ENCODE results near the gene CBFA2T2. TPM values are rescaled to one million over a fixed set of nuclear protein-coding genes. Genes with fewer than 3 reads are reported as not detected.

Gene CBFA2T2
- total and polyA plus RNA-seq, 2 of the 4 experiments (the other 2 are of a cell fraction), result 3.8 to 6.2 TPM

DNA sequence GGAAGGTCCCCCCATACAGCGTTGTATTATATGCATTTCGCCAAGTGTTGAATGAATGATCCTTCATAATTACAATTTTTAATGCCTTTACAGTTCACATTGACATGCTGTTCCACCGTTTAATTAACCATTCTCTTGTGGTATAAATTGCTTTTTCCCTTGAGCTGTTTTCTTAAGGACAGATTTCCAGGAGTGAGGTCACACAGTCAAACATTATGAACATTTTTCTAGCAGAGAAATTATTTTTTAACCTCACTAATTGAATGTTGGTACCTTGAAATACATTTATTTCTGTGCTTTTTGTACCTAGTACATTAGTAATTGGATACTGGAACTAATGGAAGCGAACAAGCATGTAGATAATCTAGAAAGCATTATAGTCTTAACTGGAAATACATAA is 95.5 kb downstream of the CBFA2T2 start:
- CTCF ChIA-PET, result no interaction called here
- no peak overlapping the region for H2BK5ac ChIP-seq (ENCODE audit: low read depth, low read length, poor library complexity, severe bottlenecking)
- 0 out of 2 replicates have a peak, but pooled peaks cover 2% of the 10 kb centered on the region for H3K9me1 ChIP-seq (ENCODE audit: insufficient read depth, low read length)
- H2BK120ac ChIP-seq (ENCODE audit: low read depth, low read length), result no peak overlapping the region
- H4K20me1 ChIP-seq (ENCODE audit: insufficient read depth, low read length), result 0 out of 2 replicates have a peak, but pooled peaks cover 3% of the 10 kb centered on the region
- in situ Hi-C loops (cut with MboI; ENCODE audit: low sequenced_read_pairs) (no loop called here), dilution Hi-C loops (cut with HindIII; ENCODE audit: low sequenced_read_pairs, unreplicated experiment) (no loop called here), intact Hi-C loops (cut with micrococcal nuclease) (loop anchor here (5.0 kb wide), 1 partner anchor 37 kb away; no protein-coding TSS in a partner anchor)
- H2AK5ac ChIP-seq (ENCODE audit: low read depth, low read length), result no peak overlapping the region
- no peaks in the 10 kb centered on the region for H3K4me1 ChIP-seq (ENCODE audit: control insufficient read depth, insufficient read depth, low read length)
- no peak overlapping the region for H3K4me2 ChIP-seq (ENCODE audit: low read depth, low read length)
- H3K56ac ChIP-seq (ENCODE audit: extremely low read depth, insufficient read depth, low read length), result no peak overlapping the region
- H3K4ac ChIP-seq (ENCODE audit: low read depth, low read length), result no peak overlapping the region
- no peak overlapping the region for H3K9ac ChIP-seq (ENCODE audit: low read depth, low read length)
- no peak overlapping the region for H4K8ac ChIP-seq (ENCODE audit: low read depth in 2 of 2, low read length in 2 of 2)
- no peak overlapping the region for H4K5ac ChIP-seq (ENCODE audit: low read depth, low read length)
- H2AK9ac ChIP-seq (replicated peaks; ENCODE audit: low read depth, low read length, poor library complexity), result no peak overlapping the region
- H2BK15ac ChIP-seq (ENCODE audit: low read depth, low read length), result no peak overlapping the region
- H3K79me1 ChIP-seq (ENCODE audit: low read depth in 1 of 2, low read length in 2 of 2), result peaks cover 8 to 16% of the 10 kb centered on the region in 2 experiments; a peak in 3 of 4 replicates
- no peaks in the 10 kb centered on the region for H3K36me3 ChIP-seq (ENCODE audit: control insufficient read depth, insufficient read depth, low read length)
- H2AFZ ChIP-seq (replicated peaks; ENCODE audit: low read length, poor library complexity), result no peak overlapping the region
- no peak overlapping the region for H4K91ac ChIP-seq (ENCODE audit: insufficient read depth, low read depth, low read length)
- DNase-seq (no peak), ATAC-seq (ENCODE audit: low read depth) (no peak)
- TF ChIP-seq POLR2A (IDR thresholded peaks at IDR 0.05; ENCODE audit: low read depth, low read length), result no peak
- no peak for TF ChIP-seq MAFK (IDR thresholded peaks at IDR 0.05; ENCODE audit: low read depth, low read length)
- no peak for TF ChIP-seq RFX5 (IDR thresholded peaks at IDR 0.05; ENCODE audit: low read depth, low read length)
- TF ChIP-seq MAZ (IDR thresholded peaks at IDR 0.05; ENCODE audit: borderline replicate concordance, low read depth, low read length), result no peak
- no peak for TF ChIP-seq RAD21 (IDR thresholded peaks at IDR 0.05; ENCODE audit: low read length)
- no peak for TF ChIP-seq CHD1 (IDR thresholded peaks at IDR 0.05; ENCODE audit: low read depth, low read length)
- no peak for TF ChIP-seq NFE2L2 (IDR thresholded peaks at IDR 0.05; ENCODE audit: low read depth, low read length)
- no peak for TF ChIP-seq FOS (IDR thresholded peaks at IDR 0.05; ENCODE audit: low read depth, low read length)
- TF ChIP-seq, protein P1, sequence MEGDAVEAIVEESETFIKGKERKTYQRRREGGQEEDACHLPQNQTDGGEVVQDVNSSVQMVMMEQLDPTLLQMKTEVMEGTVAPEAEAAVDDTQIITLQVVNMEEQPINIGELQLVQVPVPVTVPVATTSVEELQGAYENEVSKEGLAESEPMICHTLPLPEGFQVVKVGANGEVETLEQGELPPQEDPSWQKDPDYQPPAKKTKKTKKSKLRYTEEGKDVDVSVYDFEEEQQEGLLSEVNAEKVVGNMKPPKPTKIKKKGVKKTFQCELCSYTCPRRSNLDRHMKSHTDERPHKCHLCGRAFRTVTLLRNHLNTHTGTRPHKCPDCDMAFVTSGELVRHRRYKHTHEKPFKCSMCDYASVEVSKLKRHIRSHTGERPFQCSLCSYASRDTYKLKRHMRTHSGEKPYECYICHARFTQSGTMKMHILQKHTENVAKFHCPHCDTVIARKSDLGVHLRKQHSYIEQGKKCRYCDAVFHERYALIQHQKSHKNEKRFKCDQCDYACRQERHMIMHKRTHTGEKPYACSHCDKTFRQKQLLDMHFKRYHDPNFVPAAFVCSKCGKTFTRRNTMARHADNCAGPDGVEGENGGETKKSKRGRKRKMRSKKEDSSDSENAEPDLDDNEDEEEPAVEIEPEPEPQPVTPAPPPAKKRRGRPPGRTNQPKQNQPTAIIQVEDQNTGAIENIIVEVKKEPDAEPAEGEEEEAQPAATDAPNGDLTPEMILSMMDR (conservative IDR thresholded peaks at IDR 0.05; ENCODE audit: low read depth, low read length), result no peak
- TF ChIP-seq BHLHE40 (IDR thresholded peaks at IDR 0.05; ENCODE audit: low read depth, low read length), result no peak
- no peak for TF ChIP-seq CEBPB (IDR thresholded peaks at IDR 0.05; ENCODE audit: low read depth, low read length)
- TF ChIP-seq SMC3 (IDR thresholded peaks at IDR 0.05; ENCODE audit: low read depth, low read length), result no peak
- no peak for TF ChIP-seq RCOR1 (IDR thresholded peaks at IDR 0.05; ENCODE audit: insufficient replicate concordance, low read length)
- no peak for TF ChIP-seq MXI1 (IDR thresholded peaks at IDR 0.05; ENCODE audit: borderline replicate concordance, low read depth, low read length)
- TF ChIP-seq, protein P2, sequence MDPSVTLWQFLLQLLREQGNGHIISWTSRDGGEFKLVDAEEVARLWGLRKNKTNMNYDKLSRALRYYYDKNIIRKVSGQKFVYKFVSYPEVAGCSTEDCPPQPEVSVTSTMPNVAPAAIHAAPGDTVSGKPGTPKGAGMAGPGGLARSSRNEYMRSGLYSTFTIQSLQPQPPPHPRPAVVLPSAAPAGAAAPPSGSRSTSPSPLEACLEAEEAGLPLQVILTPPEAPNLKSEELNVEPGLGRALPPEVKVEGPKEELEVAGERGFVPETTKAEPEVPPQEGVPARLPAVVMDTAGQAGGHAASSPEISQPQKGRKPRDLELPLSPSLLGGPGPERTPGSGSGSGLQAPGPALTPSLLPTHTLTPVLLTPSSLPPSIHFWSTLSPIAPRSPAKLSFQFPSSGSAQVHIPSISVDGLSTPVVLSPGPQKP (IDR thresholded peaks at IDR 0.05; ENCODE audit: borderline replicate concordance, low read depth, low read length), result no peak
- TF ChIP-seq, protein P3, sequence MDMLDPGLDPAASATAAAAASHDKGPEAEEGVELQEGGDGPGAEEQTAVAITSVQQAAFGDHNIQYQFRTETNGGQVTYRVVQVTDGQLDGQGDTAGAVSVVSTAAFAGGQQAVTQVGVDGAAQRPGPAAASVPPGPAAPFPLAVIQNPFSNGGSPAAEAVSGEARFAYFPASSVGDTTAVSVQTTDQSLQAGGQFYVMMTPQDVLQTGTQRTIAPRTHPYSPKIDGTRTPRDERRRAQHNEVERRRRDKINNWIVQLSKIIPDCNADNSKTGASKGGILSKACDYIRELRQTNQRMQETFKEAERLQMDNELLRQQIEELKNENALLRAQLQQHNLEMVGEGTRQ (IDR thresholded peaks at IDR 0.05; ENCODE audit: low read depth, low read length), result no peak
- POLR2A ChIA-PET (ENCODE audit: unreplicated experiment), result no interaction called here
- no peak overlapping the region for H3K23ac ChIP-seq (ENCODE audit: low read depth, low read length)
- H3K27me3 ChIP-seq (ENCODE audit: control insufficient read depth, insufficient read depth, low read length), result no peaks in the 10 kb centered on the region
- H3K27ac ChIP-seq (ENCODE audit: insufficient read depth, low read length), result no peak overlapping the region
- BruUV-seq (replicated peaks), result no TSS peak
- H3K14ac ChIP-seq (replicated peaks; ENCODE audit: low read depth, low read length), result no peak overlapping the region
- no peak overlapping the region for H2BK20ac ChIP-seq (ENCODE audit: low read depth, low read length)
- no peak overlapping the region for H3K18ac ChIP-seq (ENCODE audit: low read depth, low read length)
- H3K9me3 ChIP-seq (ENCODE audit: control insufficient read depth, insufficient read depth, low read length), result no peaks in the 10 kb centered on the region
- WGBS, 2 experiments (ENCODE audit: extremely low coverage in 2 of 2, insufficient read length in 1 of 2), result no CpG with 5 or more reads among the region's 4 CpGs
- H3K4me3 ChIP-seq (ENCODE audit: insufficient read depth, low read depth, low read length), result no peak overlapping the region

All from IMR-90 (cell line).